Adrenal gland (tissue), 12 donors: ENCODE measurements around the gene TRAPPC11. TPM values are rescaled to one million over a fixed set of nuclear protein-coding genes. Genes with fewer than 3 reads are reported as not detected.

Experiments used
- DNase-seq, 7 donors: peaks; one replicate each; pipeline ENCODE4 v3.0.0-alpha.2; 2019 to 2020
- H3K27ac ChIP-seq, 5 donors: fragments of 200-600 bp; sonication (generic) in 4 of 5; 1 replicate in 3 of 5; 2 replicates in 2 of 5; pipeline versions ENCODE4 v1.5.1 to v1.8.0; 2016 to 2020; ENCODE audit warnings: mild to moderate bottlenecking in 1 of 5
- H3K27me3 ChIP-seq: fragments of 200-600 bp; 2 replicates; pipeline ENCODE4 v1.8.0; 2021
- H3K36me3 ChIP-seq, 2 donors: fragments of 200-600 bp; replicated peaks in 1 of 2; 1 replicate in 1 of 2; 2 replicates in 1 of 2; pipeline versions ENCODE4 v1.5.1 to v1.8.0; 2018 to 2022
- H3K4me1 ChIP-seq, 2 donors: fragments of 200-600 bp; replicated peaks in 1 of 2; 1 replicate in 1 of 2; 2 replicates in 1 of 2; pipeline versions ENCODE4 v1.5.1 to v1.8.0; 2018 to 2021
- H3K4me3 ChIP-seq, 4 donors: fragments of 200-600 bp; sonication (generic) in 3 of 4; one replicate each; pipeline ENCODE4 v1.5.1; 2016 to 2018
- H3K9me3 ChIP-seq, 3 donors: fragments of 200-600 bp; sonication (generic) in 1 of 3; replicated peaks in 1 of 3; 1 replicate in 2 of 3; 2 replicates in 1 of 3; pipeline versions ENCODE4 v1.5.1 to v1.8.0; 2016 to 2021
- POLR2A ChIP-seq, 2 donors: fragments of 450-650 bp; IDR thresholded peaks; one replicate each; pipeline ENCODE4 v1.6.1; 2017; ENCODE audit warnings: antibody characterized with exemption in 2 of 2, mild to moderate bottlenecking in 2 of 2, moderate library complexity in 1 of 2
- WGBS, 4 donors: extraction: QIAGEN DNeasy Blood & Tissue Kit in 2 of 4; methylation state at CpG; one replicate each; pipeline versions ENCODE4 v1.1.5 to v1.1.7; 2013 to 2017; 5-methylcytosine and 5-hydroxymethylcytosine counted together
- intact Hi-C, 2 donors: fragments of 100-400 bp; cut with DNase I; formaldehyde crosslinking; loops; one replicate each; pipeline versions ENCODE4 v1.14.1 to v1.15.0; 2022 to 2023
- polyA plus RNA-seq, 3 donors: library from polyadenylated mRNA; stranded (reverse); fragments of 200-250 nt in 2 of 3; fragments of 350-450 nt in 1 of 3; fragmentation: Illumina TruSeq in 1 of 3; extraction: RNeasy Lipid Tissue Mini Kit (QIAGEN cat#74804) in 1 of 3; gene quantifications; one replicate each; pipeline ENCODE4 v1.2.3, GENCODE V29; 2013 to 2014
- total RNA-seq, 9 donors: library from RNA; depleted of rRNA in 4 of 9; stranded (reverse); fragments of >200 nt in 4 of 9; fragments of 120-200 nt in 1 of 9; fragmentation: NEBNext Ultra II Directional in 1 of 9; extraction: Animal tissue kit (Norgen Biotek cat#: 25700) in 1 of 9; gene quantifications; one replicate each; pipeline versions ENCODE4 v1.1.0 to v1.2.4, GENCODE V29; 2013 to 2023
- TF ChIP-seq, protein P1 (sequence below), 6 experiments: fragments of 450-650 bp in 4 of 6; fragments of 200-600 bp in 2 of 6; sonication (generic) in 1 of 6; IDR thresholded peaks; 1 replicate in 5 of 6; 2 replicates in 1 of 6; pipeline versions ENCODE4 v1.5.1 to v1.8.0; 2016 to 2021; ENCODE audit warnings: antibody characterized with exemption in 6 of 6, mild to moderate bottlenecking in 2 of 6, moderate library complexity in 1 of 6
- donor health status: healthy with polysubstance abuse.
- donor health status: Bipolar disorder and iron deficiency.
- donor health status: DM: yes; HTN: yes; CAD: no.
- donor health status: DM: no; HTN: no; CAD: no.
- donor health status: DM: no; HTN: no; CAD: no.
- donor health status: DM: yes; HTN: yes; CAD: no.

Gene TRAPPC11
- total and polyA plus RNA-seq, 12 donors: 20.5 to 116 (median 44.6) TPM

DNA sequence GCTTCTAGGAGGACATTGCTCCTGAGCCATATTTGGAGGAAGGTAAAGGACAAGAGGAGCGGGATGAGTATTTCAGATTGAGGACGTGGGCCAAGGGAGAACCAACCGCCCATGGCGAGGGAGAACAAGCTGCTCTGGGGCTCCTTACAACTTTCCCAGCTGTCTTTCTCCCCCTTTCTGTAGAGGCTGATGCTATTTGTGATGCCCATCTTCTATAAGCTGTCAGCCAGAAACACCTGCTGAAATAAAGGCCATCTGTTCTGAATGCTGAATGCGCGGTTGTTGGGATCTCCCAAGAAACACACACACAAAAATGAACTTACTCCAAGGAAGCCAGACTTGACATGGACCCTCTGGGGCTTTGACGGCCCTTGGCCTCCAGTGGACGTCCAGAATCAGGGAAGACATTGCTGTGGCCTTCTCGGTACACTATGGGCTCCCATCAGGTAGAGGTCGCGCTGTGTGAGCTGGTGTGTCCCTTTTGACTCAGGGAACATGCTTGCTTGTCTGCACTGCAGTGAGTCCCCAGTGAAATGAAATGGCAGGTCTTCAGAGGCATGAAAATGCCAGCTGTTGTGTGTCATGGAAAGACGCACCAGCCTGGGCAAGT, 31.0 kb upstream of the TRAPPC11 start:
- DNase-seq: peak in 1 of 7 donors; percentile 13
- Histone ChIP-seq H3K4me3 (no peak overlapping the region), H3K36me3 (no peaks in the 10 kb centered on the region), H3K27me3 (no peaks in the 10 kb centered on the region), H3K27ac (no peak overlapping the region), H3K9me3 (no peaks in the 10 kb centered on the region), H3K4me1 (peaks cover 0 to 7% of the 10 kb centered on the region in 2 donors)
- 81 to 97% (median 92%) methylated on average over 11 to 12 of the region's 12 CpGs for WGBS, 4 donors
- intact Hi-C loops: no loop called here
- TF ChIP-seq POLR2A (IDR thresholded peaks at IDR 0.05): no peak
- TF ChIP-seq, protein P1, sequence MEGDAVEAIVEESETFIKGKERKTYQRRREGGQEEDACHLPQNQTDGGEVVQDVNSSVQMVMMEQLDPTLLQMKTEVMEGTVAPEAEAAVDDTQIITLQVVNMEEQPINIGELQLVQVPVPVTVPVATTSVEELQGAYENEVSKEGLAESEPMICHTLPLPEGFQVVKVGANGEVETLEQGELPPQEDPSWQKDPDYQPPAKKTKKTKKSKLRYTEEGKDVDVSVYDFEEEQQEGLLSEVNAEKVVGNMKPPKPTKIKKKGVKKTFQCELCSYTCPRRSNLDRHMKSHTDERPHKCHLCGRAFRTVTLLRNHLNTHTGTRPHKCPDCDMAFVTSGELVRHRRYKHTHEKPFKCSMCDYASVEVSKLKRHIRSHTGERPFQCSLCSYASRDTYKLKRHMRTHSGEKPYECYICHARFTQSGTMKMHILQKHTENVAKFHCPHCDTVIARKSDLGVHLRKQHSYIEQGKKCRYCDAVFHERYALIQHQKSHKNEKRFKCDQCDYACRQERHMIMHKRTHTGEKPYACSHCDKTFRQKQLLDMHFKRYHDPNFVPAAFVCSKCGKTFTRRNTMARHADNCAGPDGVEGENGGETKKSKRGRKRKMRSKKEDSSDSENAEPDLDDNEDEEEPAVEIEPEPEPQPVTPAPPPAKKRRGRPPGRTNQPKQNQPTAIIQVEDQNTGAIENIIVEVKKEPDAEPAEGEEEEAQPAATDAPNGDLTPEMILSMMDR (IDR thresholded peaks at IDR 0.05): no peak

DNA sequence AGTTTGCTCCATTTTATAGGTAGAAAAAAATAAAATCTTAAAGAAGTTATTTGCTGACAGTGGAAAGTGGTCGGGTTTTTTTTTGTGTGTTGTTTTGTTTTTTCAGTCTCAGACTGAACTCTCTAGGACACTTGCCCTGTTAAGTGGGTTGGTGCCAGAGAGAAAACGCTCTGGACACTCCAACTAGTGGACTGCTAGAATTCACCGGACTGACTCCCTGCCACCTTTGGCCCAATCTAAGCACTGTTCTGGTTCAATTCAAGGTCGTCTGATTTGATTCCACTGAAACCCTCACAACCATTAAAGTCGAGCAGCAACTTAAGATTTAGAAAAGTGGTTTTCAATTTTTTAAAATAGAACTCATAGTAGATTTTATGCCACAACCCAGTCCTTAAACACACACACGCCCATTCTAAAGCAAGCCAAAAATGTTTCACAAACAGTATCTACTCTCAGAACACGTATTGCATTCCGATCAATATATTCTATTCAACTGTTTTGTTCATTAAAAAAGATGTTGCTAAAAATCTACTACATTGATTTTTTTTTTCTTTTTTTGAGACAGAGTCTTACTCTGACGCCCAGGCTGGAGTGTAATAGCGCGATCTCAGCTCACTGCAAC, 27.4 kb upstream of the TRAPPC11 start:
- H3K9me3 ChIP-seq: no peaks in the 10 kb centered on the region
- DNase-seq: peak in 5 of 7 donors; percentile 40 to 59 (median 48)
- TF ChIP-seq POLR2A (IDR thresholded peaks at IDR 0.05): no peak
- TF ChIP-seq, protein P1 (IDR thresholded peaks at IDR 0.05): no peak
- peak overlapping the region in 1 of 5 donors; percentile 13 for H3K27ac ChIP-seq
- no peaks in the 10 kb centered on the region for H3K36me3 ChIP-seq
- intact Hi-C loops: no loop called here
- WGBS, 4 donors: 55 to 63% (median 59%) methylated on average over 11 of the region's 11 CpGs
- H3K27me3 ChIP-seq: no peaks in the 10 kb centered on the region
- H3K4me1 ChIP-seq: peaks cover 3 to 7% of the 10 kb centered on the region in 2 donors
- no peak overlapping the region for H3K4me3 ChIP-seq

DNA sequence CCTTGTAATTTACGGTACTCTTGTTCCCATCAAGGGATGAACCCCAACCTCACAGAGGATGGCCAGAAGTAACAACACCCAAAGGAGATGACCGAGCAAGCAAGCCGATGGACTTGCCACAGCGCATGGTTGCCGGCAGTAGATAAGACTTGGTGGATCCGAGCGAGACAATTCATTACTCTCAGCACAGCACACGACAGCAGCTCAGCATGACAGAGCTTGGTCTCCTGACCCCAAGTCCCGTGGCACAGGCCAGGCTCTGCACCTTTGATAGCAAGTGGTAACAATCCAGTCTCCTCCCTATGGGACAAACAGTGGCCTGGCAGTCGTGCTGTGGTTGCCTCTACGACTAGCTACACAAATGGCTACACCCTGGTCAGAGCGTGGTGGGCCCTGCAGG, 26.4 kb upstream of the TRAPPC11 start:
- Histone ChIP-seq H3K4me1 (peaks cover 7 to 13% of the 10 kb centered on the region in 2 donors), H3K36me3 (no peaks in the 10 kb centered on the region), H3K9me3 (no peaks in the 10 kb centered on the region), H3K27ac (peak overlapping the region in 2 of 5 donors; percentile 63 to 72), H3K4me3 (no peak overlapping the region), H3K27me3 (no peaks in the 10 kb centered on the region)
- intact Hi-C loops: no loop called here
- peak in 1 of 7 donors; percentile 21 for DNase-seq
- WGBS, 4 donors: 87 to 93% (median 91%) methylated on average over 8 to 12 of the region's 12 CpGs
- TF ChIP-seq POLR2A (IDR thresholded peaks at IDR 0.05): no peak
- TF ChIP-seq, protein P1 (IDR thresholded peaks at IDR 0.05): no peak

DNA sequence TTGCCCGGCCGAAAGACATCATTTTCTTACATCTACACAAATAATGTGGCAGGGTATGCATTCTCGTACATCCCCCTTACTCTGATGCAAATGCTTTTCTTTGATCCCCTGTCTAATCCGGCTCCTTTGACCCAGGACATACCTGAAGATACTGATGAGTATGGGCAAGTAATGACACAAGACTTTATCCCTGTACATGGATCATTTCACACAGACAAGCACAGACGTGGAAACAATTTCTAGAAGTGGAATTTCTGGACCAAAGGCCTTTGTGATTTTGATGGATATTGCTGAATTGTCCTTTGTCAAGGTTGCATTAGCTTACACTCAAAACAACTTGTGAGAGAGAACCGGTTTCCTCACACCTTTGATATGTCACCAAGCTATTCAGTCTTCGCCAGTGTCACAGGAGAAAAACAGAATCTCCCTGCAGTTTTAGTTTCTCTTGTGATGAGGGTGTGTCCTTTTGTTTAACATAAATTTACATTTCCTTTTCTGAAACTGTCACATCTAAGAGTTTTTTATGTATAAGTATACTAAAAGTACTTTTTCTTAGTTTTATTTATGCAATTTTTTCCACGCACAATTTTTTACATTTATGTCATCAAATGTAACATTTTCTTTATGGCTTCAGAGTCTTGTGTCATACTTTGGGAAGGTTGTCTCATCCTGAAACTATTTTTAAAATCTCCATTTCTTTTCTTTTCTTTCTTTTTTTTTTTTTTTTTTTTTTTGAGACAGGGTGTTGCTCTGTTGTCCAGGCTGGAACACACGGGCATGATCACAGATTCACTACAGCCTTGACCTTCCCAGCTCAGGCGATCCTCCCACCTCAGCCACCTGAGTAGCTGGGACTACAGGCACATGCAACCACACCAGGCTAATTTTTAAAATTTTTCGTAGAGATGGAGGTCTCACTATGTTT, 25.4 kb upstream of the TRAPPC11 start:
- DNase-seq: peak in 4 of 7 donors; percentile 40 to 67 (median 50)
- 49 to 63% (median 59%) methylated on average over 11 of the region's 11 CpGs for WGBS, 4 donors
- intact Hi-C loops: no loop called here
- H3K27me3 ChIP-seq: no peaks in the 10 kb centered on the region
- H3K4me1 ChIP-seq: peaks cover 7 to 14% of the 10 kb centered on the region in 2 donors
- no peak for TF ChIP-seq POLR2A (IDR thresholded peaks at IDR 0.05)
- TF ChIP-seq, protein P1 (IDR thresholded peaks at IDR 0.05): no peak
- H3K4me3 ChIP-seq: no peak overlapping the region
- no peaks in the 10 kb centered on the region for H3K36me3 ChIP-seq
- no peaks in the 10 kb centered on the region for H3K9me3 ChIP-seq
- H3K27ac ChIP-seq: peak overlapping the region in 4 of 5 donors; percentile 18 to 72 (median 42)
